ENCODE data around the gene ITGA1. TPM values are rescaled to one million over a fixed set of nuclear protein-coding genes. Genes with fewer than 3 reads are reported as not detected.

Gene ITGA1
- total RNA-seq, 1 experiment from 2014 or later, result 20.2 TPM

GRCh38 chr5:52989025-52989780, 201.5 kb downstream of the ITGA1 start, which contains the start of gene ITGA2:
Gene ITGA2 (plus strand): TSS chr5:52989352. CDS start chr5:52989469, 117 bp downstream.
- no peak for TF ChIP-seq CTCF (IDR thresholded peaks at IDR 0.05; ENCODE audit: unreplicated experiment)
- Mint-ChIP-seq H3K4me3 (ENCODE audit: low read depth, unreplicated experiment) (peak within 1 kb of the TSS; percentile 77), H3K27ac (ENCODE audit: unreplicated experiment) (peak within 1 kb of the TSS; percentile 97), H3K36me3 (ENCODE audit: insufficient read depth, unreplicated experiment) (peaks cover 65% of the 10 kb centered on the region), H3K4me1 (ENCODE audit: low read depth, unreplicated experiment) (peaks cover 59% of the 10 kb centered on the region), H3K27me3 (ENCODE audit: unreplicated experiment) (no peaks in the 10 kb centered on the region), H3K9me3 (ENCODE audit: low read depth, unreplicated experiment) (peaks cover 3% of the 10 kb centered on the region)
- no TSS peak for BruUV-seq (replicated peaks)
- CTCF ChIA-PET, result interaction anchor here (0.7 to 5.1 kb wide), 6 partner anchors 9 to 66 kb away, joined by 3 to 49 read pairs (median 4); no protein-coding TSS in a partner anchor
- DNase-seq, result peak; percentile 83
- intact Hi-C loops (cut with micrococcal nuclease; ENCODE audit: unreplicated experiment), result loop anchor here (5.0 kb wide), 1 partner anchor 48 kb away; no protein-coding TSS in a partner anchor

GRCh38 chr5:52989781-52990527, 202.2 kb downstream of the ITGA1 start:
- TF ChIP-seq CTCF (IDR thresholded peaks at IDR 0.05; ENCODE audit: unreplicated experiment), result no peak
- peaks cover 65% of the 10 kb centered on the region for H3K36me3 Mint-ChIP-seq (ENCODE audit: insufficient read depth, unreplicated experiment)
- peaks cover 3% of the 10 kb centered on the region for H3K9me3 Mint-ChIP-seq (ENCODE audit: low read depth, unreplicated experiment)
- peak overlapping the region; percentile 77 for H3K4me3 Mint-ChIP-seq (ENCODE audit: low read depth, unreplicated experiment)
- DNase-seq, result peak; percentile 46
- no TSS peak for BruUV-seq (replicated peaks)
- H3K4me1 Mint-ChIP-seq (ENCODE audit: low read depth, unreplicated experiment), result peaks cover 52% of the 10 kb centered on the region
- CTCF ChIA-PET, result interaction anchor here (0.7 to 5.1 kb wide), 7 partner anchors 8 to 67 kb away, joined by 3 to 49 read pairs (median 4); no protein-coding TSS in a partner anchor
- H3K27ac Mint-ChIP-seq (ENCODE audit: unreplicated experiment), result peak overlapping the region; percentile 69
- no peaks in the 10 kb centered on the region for H3K27me3 Mint-ChIP-seq (ENCODE audit: unreplicated experiment)
- intact Hi-C loops (cut with micrococcal nuclease; ENCODE audit: unreplicated experiment), result loop anchor here (1.0 to 5.0 kb wide), 2 partner anchors 42 to 47 kb away; no protein-coding TSS in a partner anchor

- peak overlapping the region; percentile 77 for H3K4me3 Mint-ChIP-seq (ENCODE audit: low read depth, unreplicated experiment)
Observed at GRCh38 chr5:52990528-52990925, 202.8 kb downstream of the ITGA1 start.

More at GRCh38 chr5:52990528-52990925, 202.8 kb downstream of the ITGA1 start:
- peaks cover 46% of the 10 kb centered on the region for H3K4me1 Mint-ChIP-seq (ENCODE audit: low read depth, unreplicated experiment)
- peaks cover 65% of the 10 kb centered on the region for H3K36me3 Mint-ChIP-seq (ENCODE audit: insufficient read depth, unreplicated experiment)
- TSS peak; percentile 39 for BruUV-seq (replicated peaks)
- peaks cover 3% of the 10 kb centered on the region for H3K9me3 Mint-ChIP-seq (ENCODE audit: low read depth, unreplicated experiment)
- no peak for TF ChIP-seq CTCF (IDR thresholded peaks at IDR 0.05; ENCODE audit: unreplicated experiment)
- intact Hi-C loops (cut with micrococcal nuclease; ENCODE audit: unreplicated experiment), result loop anchor here (1.0 kb wide), 1 partner anchor 42 kb away; no protein-coding TSS in a partner anchor
- H3K27me3 Mint-ChIP-seq (ENCODE audit: unreplicated experiment), result no peaks in the 10 kb centered on the region
- CTCF ChIA-PET, result interaction anchor here (1.1 to 5.1 kb wide), 2 partner anchors 41 to 45 kb away, joined by 3 to 49 read pairs; no protein-coding TSS in a partner anchor
- no peak for DNase-seq
- H3K27ac Mint-ChIP-seq (ENCODE audit: unreplicated experiment), result peak overlapping the region; percentile 69

All from Calu3 (cell line).